Muscle layer of duodenum (tissue), 2 donors: ENCODE results near the gene TNFAIP8L3.

Experiments
- H3K27ac ChIP-seq: one replicate; pipeline ENCODE4 v1.7.0; 2013; ENCODE audit warnings: mild to moderate bottlenecking, low read length
- H3K27me3 ChIP-seq: one replicate; pipeline ENCODE4 v1.7.0; 2013; ENCODE audit warnings: low read depth, mild to moderate bottlenecking, control low read depth, low read length
- H3K36me3 ChIP-seq, 2 donors: one replicate each; pipeline ENCODE4 v1.7.0; 2013; ENCODE audit warnings: low read length in 2 of 2, control low read depth in 1 of 2, mild to moderate bottlenecking in 1 of 2; ENCODE audit not compliant: insufficient read depth in 2 of 2, control insufficient read depth in 1 of 2
- H3K4me1 ChIP-seq, 2 donors: one replicate each; pipeline ENCODE4 v1.7.0; 2013; ENCODE audit warnings: low read length in 2 of 2, mild to moderate bottlenecking in 2 of 2, control low read depth in 1 of 2, moderate library complexity in 1 of 2; ENCODE audit not compliant: insufficient read depth in 2 of 2, control insufficient read depth in 1 of 2
- H3K4me3 ChIP-seq, 2 donors: one replicate each; pipeline ENCODE4 v1.7.0; 2013; ENCODE audit warnings: low read length in 2 of 2, low read depth in 1 of 2, mild to moderate bottlenecking in 1 of 2
- H3K9me3 ChIP-seq, 2 donors: one replicate each; pipeline ENCODE4 v1.7.0; 2013; ENCODE audit warnings: low read length in 2 of 2, control low read depth in 1 of 2, mild to moderate bottlenecking in 1 of 2; ENCODE audit not compliant: control insufficient read depth in 1 of 2
- donor health status: healthy.

Gene TNFAIP8L3

DNA sequence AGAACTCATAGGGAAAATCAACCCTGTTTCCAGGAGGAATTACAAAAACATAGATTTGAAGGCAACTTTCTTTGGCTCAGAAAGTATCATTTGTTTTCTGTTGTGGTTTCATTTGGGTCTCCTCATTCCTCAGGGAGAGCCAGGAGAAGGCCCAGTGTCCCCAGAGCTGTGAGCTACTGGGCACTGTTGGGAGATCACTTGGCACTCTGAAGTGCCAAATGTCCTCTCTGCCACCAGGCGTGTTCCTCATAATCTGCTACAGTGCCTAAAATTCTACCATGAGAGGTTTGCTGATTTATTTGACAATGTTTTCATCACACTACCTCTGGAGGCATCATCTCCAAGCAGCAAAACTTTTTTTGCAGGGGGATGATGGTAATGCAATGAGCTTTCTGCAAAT lies 17.4 kb upstream of the TNFAIP8L3 start:
- no peak overlapping the region for H3K4me3 ChIP-seq
- no peak overlapping the region for H3K27ac ChIP-seq
- H3K36me3 ChIP-seq = no peaks in the 10 kb centered on the region
- no peaks in the 10 kb centered on the region for H3K9me3 ChIP-seq
- no peaks in the 10 kb centered on the region for H3K4me1 ChIP-seq
- H3K27me3 ChIP-seq = no peaks in the 10 kb centered on the region

GRCh38 chr15:51111061-51111460 lies 16.4 kb upstream of the TNFAIP8L3 start:
- Histone ChIP-seq H3K36me3 (no peaks in the 10 kb centered on the region), H3K4me1 (no peaks in the 10 kb centered on the region), H3K27me3 (no peaks in the 10 kb centered on the region), H3K27ac (no peak overlapping the region), H3K9me3 (no peaks in the 10 kb centered on the region), H3K4me3 (no peak overlapping the region)

- no peaks in the 10 kb centered on the region for H3K4me1 ChIP-seq
- H3K9me3 ChIP-seq = no peaks in the 10 kb centered on the region
- no peaks in the 10 kb centered on the region for H3K36me3 ChIP-seq
- H3K27me3 ChIP-seq = no peaks in the 10 kb centered on the region
- H3K4me3 ChIP-seq = no peak overlapping the region
- no peak overlapping the region for H3K27ac ChIP-seq
Observed at GRCh38 chr15:51110171-51110570, 15.5 kb upstream of the TNFAIP8L3 start.

GRCh38 chr15:51108933-51109550 lies 14.3 kb upstream of the TNFAIP8L3 start:
- no peaks in the 10 kb centered on the region for H3K9me3 ChIP-seq
- no peak overlapping the region for H3K27ac ChIP-seq
- H3K4me3 ChIP-seq = no peak overlapping the region
- no peaks in the 10 kb centered on the region for H3K36me3 ChIP-seq
- no peaks in the 10 kb centered on the region for H3K27me3 ChIP-seq
- no peaks in the 10 kb centered on the region for H3K4me1 ChIP-seq

DNA sequence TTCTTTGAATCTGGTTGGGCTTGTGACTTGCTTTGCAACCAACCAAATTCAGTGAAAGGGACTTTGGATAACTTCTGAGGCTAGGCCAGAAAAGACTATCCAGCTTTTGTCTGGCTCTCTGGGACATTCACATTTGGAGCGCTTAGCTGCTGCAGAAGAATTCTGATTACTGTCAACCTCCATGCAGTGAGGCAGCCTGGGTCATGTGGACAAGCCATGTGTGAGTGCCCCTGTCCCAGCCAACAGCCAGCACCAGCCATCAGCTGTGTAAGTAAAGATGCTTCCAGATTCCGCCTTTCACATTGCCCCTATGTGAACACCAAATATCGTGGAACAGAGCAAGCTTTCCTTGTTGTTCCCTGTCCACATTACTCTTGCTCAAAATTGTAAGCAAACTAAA lies 12.9 kb upstream of the TNFAIP8L3 start:
- no peaks in the 10 kb centered on the region for H3K4me1 ChIP-seq
- H3K27me3 ChIP-seq = no peaks in the 10 kb centered on the region
- no peak overlapping the region for H3K27ac ChIP-seq
- no peaks in the 10 kb centered on the region for H3K36me3 ChIP-seq
- no peak overlapping the region for H3K4me3 ChIP-seq
- H3K9me3 ChIP-seq = no peaks in the 10 kb centered on the region

- no peak overlapping the region for H3K27ac ChIP-seq
- H3K9me3 ChIP-seq = no peaks in the 10 kb centered on the region
- no peaks in the 10 kb centered on the region for H3K36me3 ChIP-seq
- H3K4me3 ChIP-seq = no peak overlapping the region
- H3K27me3 ChIP-seq = no peaks in the 10 kb centered on the region
- H3K4me1 ChIP-seq = no peaks in the 10 kb centered on the region
Observed at GRCh38 chr15:51106481-51106880, 11.8 kb upstream of the TNFAIP8L3 start.

GRCh38 chr15:51105430-51106016 lies 10.8 kb upstream of the TNFAIP8L3 start:
- H3K36me3 ChIP-seq = no peaks in the 10 kb centered on the region
- no peak overlapping the region for H3K27ac ChIP-seq
- H3K9me3 ChIP-seq = no peaks in the 10 kb centered on the region
- H3K27me3 ChIP-seq = no peaks in the 10 kb centered on the region
- H3K4me3 ChIP-seq = no peak overlapping the region
- H3K4me1 ChIP-seq = no peaks in the 10 kb centered on the region

- Histone ChIP-seq H3K27me3 (no peaks in the 10 kb centered on the region), H3K4me1 (no peaks in the 10 kb centered on the region), H3K9me3 (no peaks in the 10 kb centered on the region), H3K36me3 (no peaks in the 10 kb centered on the region), H3K4me3 (no peak overlapping the region), H3K27ac (no peak overlapping the region)
Observed at GRCh38 chr15:51104512-51104911, 9.8 kb upstream of the TNFAIP8L3 start.

- Histone ChIP-seq H3K4me3 (no peak overlapping the region), H3K9me3 (no peaks in the 10 kb centered on the region), H3K27ac (no peak overlapping the region), H3K36me3 (no peaks in the 10 kb centered on the region), H3K27me3 (no peaks in the 10 kb centered on the region), H3K4me1 (peaks cover 0 to 1% of the 10 kb centered on the region in 2 donors)
Observed at GRCh38 chr15:51103330-51103729, 8.6 kb upstream of the TNFAIP8L3 start.

GRCh38 chr15:51100785-51101489 lies 6.2 kb upstream of the TNFAIP8L3 start:
- Histone ChIP-seq H3K9me3 (no peaks in the 10 kb centered on the region), H3K4me1 (peaks cover 0 to 7% of the 10 kb centered on the region in 2 donors), H3K36me3 (no peaks in the 10 kb centered on the region), H3K4me3 (no peak overlapping the region), H3K27me3 (peaks cover under 1% of the 10 kb centered on the region), H3K27ac (no peak overlapping the region)

DNA sequence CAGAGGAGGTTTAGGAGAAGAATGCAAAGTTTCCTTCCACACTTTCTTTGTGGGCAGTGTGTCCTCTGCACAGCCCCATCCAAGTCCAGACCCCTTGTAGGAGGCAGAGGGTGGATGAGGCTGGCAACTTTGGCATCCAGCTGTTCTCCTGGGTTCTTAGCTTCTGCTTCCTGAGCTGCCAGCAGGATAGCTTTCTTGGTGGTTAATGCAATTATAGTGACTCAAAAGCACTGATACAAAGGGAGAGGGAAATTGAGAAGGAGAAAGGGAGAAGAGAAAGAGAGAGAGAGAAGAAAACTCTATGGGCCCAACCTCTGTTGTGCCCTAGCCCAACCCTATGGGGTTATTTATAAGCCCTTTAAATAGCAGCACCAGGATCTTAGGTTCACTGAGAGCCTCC lies 4.5 kb upstream of the TNFAIP8L3 start:
- Histone ChIP-seq H3K27me3 (peaks cover 8% of the 10 kb centered on the region), H3K36me3 (no peaks in the 10 kb centered on the region), H3K4me1 (peaks cover 0 to 18% of the 10 kb centered on the region in 2 donors), H3K4me3 (no peak overlapping the region), H3K27ac (no peak overlapping the region), H3K9me3 (no peaks in the 10 kb centered on the region)

DNA sequence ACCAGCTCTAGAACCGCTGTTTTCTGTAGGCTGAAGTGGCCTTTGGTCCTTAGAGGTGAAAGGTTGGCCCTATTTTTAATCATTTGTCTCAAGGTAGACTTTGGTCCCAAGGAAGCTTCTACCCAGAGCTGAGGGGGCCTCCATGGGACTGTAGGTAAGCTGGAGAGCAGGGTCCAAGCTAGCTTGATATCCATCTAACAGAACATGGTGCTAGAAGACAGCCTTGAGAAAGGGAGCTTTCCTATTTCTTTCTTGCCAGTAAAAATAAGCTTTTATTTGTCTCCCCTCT lies 3.6 kb upstream of the TNFAIP8L3 start:
- Histone ChIP-seq H3K36me3 (no peaks in the 10 kb centered on the region), H3K27ac (no peak overlapping the region), H3K9me3 (no peaks in the 10 kb centered on the region), H3K4me3 (no peak overlapping the region), H3K27me3 (peaks cover 8% of the 10 kb centered on the region), H3K4me1 (peaks cover 0 to 25% of the 10 kb centered on the region in 2 donors)
